AG04450 (cell line): Measurements from ENCODE around the gene GLRX. TPM values are rescaled to one million over a fixed set of nuclear protein-coding genes. Genes with fewer than 3 reads are reported as not detected.
"Not testable (repeated sequence)": the region's sequence is repeated elsewhere in the genome, so short reads cannot be mapped to it uniquely, and the experiment has no call there.

Experiments used
- CTCF ChIA-PET: fragments of 300-600, 350-600 bp; formaldehyde crosslinking; extraction: SDS; loops from one replicate; lab custom pipeline; 2022; ENCODE audit warnings: antibody characterized with exemption, inconsistent platforms; lab: Charles Lee
- POLR2A ChIA-PET: fragments of 350-600 bp; formaldehyde crosslinking; extraction: SDS; loops from one replicate; lab custom pipeline; 2021; ENCODE audit warnings: antibody characterized with exemption, inconsistent platforms; lab: Yijun Ruan, JAX
- DNase-seq: peaks from one replicate; pipeline ENCODE4 v3.0.0-alpha.2; 2011; ENCODE audit warnings: low read depth, low spot score
- H3K27ac ChIP-seq: one replicate; pipeline ENCODE4 v1.5.1; 2012; ENCODE audit warnings: low read depth, low read length, control low read depth
- H3K27me3 ChIP-seq: one replicate; pipeline ENCODE4 v1.6.0; 2012; ENCODE audit warnings: low read length; ENCODE audit not compliant: control insufficient read depth, insufficient read depth
- H3K4me3 ChIP-seq: 2 replicates; pipeline ENCODE4 v1.5.1; 2011; ENCODE audit warnings: mild to moderate bottlenecking, low read depth, low read length, control low read depth
- H3K9me3 ChIP-seq: 2 replicates; pipeline ENCODE4 v1.5.1; 2012; ENCODE audit warnings: low read length; ENCODE audit not compliant: control insufficient read depth, insufficient read depth
- CTCF ChIP-seq: IDR thresholded peaks from 2 replicates; pipeline ENCODE4 v1.5.1; 2011; ENCODE audit warnings: low read depth, low read length, control low read depth, inconsistent platforms
- polyA minus RNA-seq: library from RNA; depleted of rRNA, polyadenylated mRNA; stranded (reverse); fragments of >200 nt; gene quantifications from 2 replicates; pipeline ENCODE4 v1.2.3, GENCODE V29; 2011; rRNA and poly(A)+ RNA removed
- polyA plus RNA-seq: library from polyadenylated mRNA; depleted of rRNA; stranded (reverse); fragments of >200 nt; gene quantifications from 2 replicates; pipeline ENCODE4 v1.2.3, GENCODE V29; 2011; rRNA removed

The GLRX gene
- 233 and 306 TPM in 2 replicates for polyA plus RNA-seq
- 94.4 and 134 TPM in 2 replicates for polyA minus RNA-seq

DNA sequence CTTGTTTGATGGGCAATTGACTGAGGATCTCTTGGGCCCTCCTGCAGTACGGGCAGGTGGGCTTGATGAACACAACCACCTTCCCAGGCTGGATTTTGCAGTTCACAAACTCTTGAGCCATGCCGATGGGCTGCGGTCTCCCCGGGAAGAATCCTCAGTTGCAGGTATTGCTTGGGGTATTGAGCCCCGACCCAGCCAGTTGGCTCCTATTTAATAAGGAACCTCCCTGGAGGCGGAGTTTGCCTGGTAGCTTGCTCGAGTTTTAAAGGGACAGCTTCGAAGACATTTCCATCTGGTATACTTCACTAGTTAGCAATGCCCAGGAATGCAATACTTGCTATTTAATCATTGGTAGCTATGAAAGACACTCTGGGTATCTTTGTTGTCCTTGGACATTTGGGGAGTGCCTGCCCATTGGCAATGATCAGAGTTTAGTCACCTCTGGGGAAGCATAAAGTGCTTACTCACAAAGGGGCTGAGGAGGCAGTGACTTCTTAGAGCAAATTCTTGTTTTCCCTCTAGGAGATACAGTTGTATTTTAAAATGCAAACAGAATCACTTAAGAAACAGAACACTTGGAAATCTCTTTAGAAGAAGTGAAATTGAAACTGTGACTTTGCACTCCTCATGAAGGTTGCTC, at the start of gene GLRX:
Gene GLRX (minus strand): TSS at position 185 of the 640 bp plus-strand sequence. CDS start 64 bp downstream, at position 121.
- ChIA-PET POLR2A (interaction anchor here (0.6 to 2.3 kb wide), 16 partner anchors 10 to 176 kb away, joined by 3 to 12 read pairs (median 5); partner anchors contain the start of genes RFESD and RHOBTB3), CTCF (interaction anchor here (0.6 to 2.0 kb wide), 3 partner anchors 37 to 513 kb away, joined by 3 to 13 read pairs (median 3); no protein-coding TSS in a partner anchor)
- DNase-seq: peak; percentile 59
- peak within 1 kb of the TSS; percentile 100 for H3K27ac ChIP-seq
- peak within 1 kb of the TSS; percentile 94 for H3K4me3 ChIP-seq
- TF ChIP-seq CTCF: no peak
- no peaks in the 10 kb centered on the region for H3K9me3 ChIP-seq
- H3K27me3 ChIP-seq: no peaks in the 10 kb centered on the region

DNA sequence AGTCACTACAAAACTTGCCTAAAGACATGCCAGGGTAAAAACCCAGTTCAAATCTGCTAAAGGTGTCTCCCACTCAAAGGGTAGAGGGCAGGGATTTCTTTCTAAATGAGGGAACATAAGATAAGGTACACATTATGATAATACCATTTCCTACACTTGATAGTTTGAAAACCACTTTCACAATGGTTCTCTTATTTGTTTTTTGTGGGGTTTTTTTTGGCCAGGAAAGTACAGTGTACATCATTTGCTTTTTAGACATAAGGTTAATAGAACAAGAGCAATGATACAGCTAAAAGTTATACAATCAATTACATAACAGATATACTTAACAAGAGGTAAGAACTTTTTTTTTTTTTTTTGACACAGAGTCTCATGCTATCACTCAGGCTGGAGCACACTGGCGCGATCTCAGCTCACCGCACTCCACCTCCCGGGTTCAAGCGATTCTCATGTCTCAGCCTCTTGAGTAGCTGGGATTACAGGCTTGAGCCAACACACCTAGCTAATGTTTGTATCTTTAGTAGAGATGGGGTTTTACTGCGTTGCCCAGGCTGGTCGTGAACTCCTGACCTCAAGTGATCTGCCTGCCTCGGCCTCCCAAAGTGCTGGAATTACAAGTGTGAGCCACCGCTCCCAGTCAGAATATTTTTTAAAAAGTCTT, 48.8 kb upstream of the GLRX start:
- Histone ChIP-seq H3K27me3 (no peaks in the 10 kb centered on the region), H3K4me3 (no peak overlapping the region), H3K9me3 (no peaks in the 10 kb centered on the region), H3K27ac (no peak overlapping the region)
- no peak for DNase-seq
- ChIA-PET CTCF (no interaction called here), POLR2A (no interaction called here)
- no peak for TF ChIP-seq CTCF

DNA sequence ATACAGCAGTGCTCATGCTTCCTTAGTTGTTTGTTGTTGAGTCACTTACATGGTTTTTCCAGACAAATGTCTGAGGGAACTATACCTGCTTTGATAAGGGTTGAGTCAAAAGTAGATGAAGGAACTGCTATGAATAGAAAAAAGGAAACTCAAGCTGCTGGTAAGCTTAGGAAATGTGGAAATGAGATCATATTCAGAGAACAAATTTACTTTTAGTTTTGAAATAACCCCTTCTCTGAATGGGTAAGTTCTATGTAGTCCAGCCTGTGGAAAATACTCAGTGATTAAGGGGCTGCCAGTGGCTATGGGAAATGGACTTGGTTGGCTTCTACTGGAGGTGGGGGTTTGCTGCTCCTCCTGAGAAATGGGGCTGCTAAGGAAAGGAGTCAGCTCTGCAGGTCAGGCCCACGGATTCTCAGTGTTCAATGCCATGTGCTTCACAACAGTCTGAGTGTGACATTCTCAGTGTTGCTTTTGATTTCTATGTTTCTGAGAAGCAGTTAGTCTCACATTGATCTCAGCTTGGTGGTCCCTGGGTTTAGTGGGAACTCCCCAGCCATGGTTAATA, 47.7 kb upstream of the GLRX start:
- Histone ChIP-seq H3K27ac (peak overlapping the region; percentile 52), H3K27me3 (no peaks in the 10 kb centered on the region), H3K9me3 (no peaks in the 10 kb centered on the region), H3K4me3 (no peak overlapping the region)
- no peak for DNase-seq
- no peak for TF ChIP-seq CTCF
- POLR2A ChIA-PET: no interaction called here
- CTCF ChIA-PET: no interaction called here

DNA sequence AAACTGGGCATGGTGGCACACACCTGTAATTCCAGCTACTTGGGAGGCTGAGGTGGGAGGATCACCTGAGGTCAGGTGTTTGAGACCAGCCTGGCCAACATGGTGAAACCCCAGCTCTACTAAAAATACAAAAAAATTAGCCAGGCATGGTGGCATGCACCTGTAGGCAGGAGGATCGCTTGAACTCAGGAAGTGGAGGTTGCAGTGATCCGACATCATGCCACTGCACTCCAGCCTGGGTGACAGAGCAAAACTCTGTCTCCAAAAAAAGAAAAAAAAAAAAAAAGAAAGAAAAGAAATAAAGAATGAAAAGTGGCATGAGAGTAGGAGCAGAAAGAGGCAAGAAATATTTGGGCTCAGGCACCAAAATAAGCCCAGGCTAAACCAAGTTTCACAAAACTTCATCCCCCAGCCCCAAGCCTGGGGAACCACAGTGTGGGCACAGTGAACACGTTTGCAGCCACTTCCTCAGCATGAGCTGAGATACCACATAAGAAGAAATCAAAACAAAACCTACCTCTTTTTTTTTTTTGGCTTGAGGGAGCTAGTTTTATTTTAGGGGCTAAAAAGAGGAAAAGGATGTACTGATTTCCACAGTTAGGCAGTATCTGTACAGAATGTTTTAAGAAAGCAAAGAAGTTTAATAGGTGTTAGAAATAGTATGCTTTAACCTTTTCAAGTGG, 46.8 kb upstream of the GLRX start:
- POLR2A ChIA-PET: interaction anchor here (0.7 kb wide), 1 partner anchor 84 kb away, joined by 3 read pairs; no protein-coding TSS in a partner anchor

GRCh38 chr5:95868136-95868535, 45.6 kb upstream of the GLRX start:
- ChIA-PET CTCF (no interaction called here), POLR2A (no interaction called here)
- no peak for TF ChIP-seq CTCF
- H3K9me3 ChIP-seq: no peaks in the 10 kb centered on the region
- no peak overlapping the region for H3K4me3 ChIP-seq
- DNase-seq: no peak
- H3K27me3 ChIP-seq: no peaks in the 10 kb centered on the region
- H3K27ac ChIP-seq: no peak overlapping the region

More for the DNA sequence above, 46.8 kb upstream of the GLRX start:
- H3K27ac ChIP-seq, H3K4me3 ChIP-seq, H3K9me3 ChIP-seq, H3K27me3 ChIP-seq, CTCF ChIA-PET, DNase-seq: not testable (repeated sequence)
